Pulmonary artery endothelial cell (primary cell): ENCODE data around the gene BMPR1B. TPM values are rescaled to one million over a fixed set of nuclear protein-coding genes. Genes with fewer than 3 reads are reported as not detected.

Experiments
- DNase-seq: peaks from one replicate; pipeline ENCODE4 v3.0.0-alpha.2; 2011; ENCODE audit warnings: low read depth, low spot score
- total RNA-seq: library from RNA; depleted of rRNA; stranded (reverse); fragments of >200 nt; gene quantifications from 2 replicates; pipeline ENCODE4 v1.2.3, GENCODE V29; 2014

Gene BMPR1B
- total RNA-seq, 1 donor from 2014 or later, result 0.13 TPM

DNA sequence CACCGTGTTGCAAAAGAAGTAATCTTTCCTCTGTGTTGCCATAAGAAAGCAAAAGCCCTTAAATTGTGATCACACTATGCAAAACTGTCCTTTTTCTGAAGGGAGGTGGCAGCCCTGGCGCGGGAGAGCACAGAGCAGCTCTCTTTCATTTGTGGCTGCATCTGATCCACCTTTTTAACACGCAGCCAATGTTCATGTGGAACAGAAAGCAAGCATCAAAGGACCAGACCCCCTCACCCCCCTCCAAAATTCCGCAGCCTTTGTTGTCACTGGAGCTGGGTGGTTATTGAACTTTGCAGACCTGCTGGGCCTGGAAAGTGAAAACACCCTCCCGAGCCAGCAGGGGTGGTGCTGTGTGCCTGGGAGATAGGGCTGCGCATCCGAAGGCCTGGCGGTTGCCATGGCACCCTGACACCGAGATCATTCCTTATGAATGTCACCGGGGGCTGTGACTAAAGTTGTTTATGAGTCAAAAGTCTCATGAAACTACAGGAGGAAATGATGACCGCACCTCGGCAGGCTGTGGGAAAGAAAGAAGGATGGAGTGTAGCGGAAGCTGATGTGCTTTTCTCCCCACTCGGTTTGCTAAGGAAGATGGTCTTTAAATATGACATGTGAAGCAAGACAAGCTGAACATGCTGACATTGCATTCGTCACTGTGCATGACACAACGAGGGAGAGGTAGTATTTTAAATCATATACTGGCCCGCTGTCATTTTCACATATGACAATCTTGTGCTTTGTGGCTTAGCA lies 423.7 kb downstream of the BMPR1B start:
- no peak for DNase-seq

DNA sequence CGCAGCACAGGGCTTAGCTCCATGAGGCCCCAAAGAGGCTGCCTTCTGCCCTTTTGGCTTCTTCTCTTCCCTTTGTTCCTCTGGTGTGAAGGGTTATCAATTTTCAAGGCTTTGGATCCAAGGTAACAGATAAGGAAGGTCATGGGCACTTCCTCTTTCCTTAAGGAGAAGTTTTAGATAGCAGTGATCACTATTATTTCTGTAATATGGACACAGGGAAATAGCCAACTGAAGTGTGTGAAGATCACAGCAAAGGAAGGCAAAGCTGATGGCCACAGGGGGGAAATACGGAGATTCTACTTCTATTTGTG lies 424.2 kb downstream of the BMPR1B start:
- DNase-seq, result no peak

DNA sequence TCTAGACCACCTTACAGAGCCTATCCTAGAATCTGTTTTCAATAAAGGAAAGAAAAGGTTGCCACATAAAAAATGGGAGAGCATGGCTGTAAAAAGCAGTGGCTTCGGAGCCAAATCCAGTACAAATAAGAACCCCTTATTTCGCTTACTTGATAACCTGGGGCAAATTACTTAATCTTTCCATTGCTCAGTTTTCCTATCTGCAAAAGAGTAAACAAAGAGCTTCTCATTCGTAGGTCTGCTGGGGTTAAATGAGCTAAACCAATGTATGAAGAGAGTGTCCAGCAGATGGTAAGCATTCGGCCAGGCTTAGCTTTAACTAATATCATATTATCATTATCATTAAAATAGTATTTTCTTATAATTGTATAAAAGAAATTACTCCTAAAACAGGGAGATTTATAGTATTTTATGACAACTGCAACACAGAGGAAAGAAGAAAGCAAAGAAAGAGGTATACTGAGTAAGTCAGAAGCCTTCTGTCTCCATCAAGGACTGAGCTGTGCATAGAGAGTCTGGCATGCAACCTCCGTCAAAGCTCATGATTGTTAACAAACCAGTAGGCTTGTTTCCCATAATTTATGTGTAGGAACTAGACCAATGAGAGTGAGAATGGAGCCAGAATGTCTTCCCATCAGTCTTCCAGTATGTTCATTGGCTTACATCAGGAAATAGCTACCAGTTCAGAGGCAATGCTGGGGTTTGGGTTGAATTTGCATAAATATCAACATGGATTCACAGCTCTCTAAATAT lies 426.1 kb downstream of the BMPR1B start:
- no peak for DNase-seq

DNA sequence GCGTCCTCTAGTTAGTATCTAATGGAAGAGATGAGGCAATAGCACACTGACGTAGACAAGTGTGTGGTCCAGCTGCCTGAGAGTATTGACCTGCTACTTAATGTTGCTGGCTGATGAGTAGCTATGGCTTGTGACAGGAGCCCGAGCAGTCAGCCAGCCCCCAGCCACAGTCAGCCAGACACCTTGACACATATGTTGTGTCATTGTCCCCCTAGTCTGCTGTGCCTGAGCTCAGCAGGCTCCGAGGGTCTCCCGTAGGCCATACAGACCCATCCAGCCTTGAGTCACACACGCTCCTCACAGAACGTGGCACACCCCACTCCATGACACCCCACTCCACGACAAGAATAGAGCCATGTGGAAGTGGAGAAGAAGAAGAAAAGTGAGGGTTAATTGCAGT lies 428.9 kb downstream of the BMPR1B start:
- no peak for DNase-seq

DNA sequence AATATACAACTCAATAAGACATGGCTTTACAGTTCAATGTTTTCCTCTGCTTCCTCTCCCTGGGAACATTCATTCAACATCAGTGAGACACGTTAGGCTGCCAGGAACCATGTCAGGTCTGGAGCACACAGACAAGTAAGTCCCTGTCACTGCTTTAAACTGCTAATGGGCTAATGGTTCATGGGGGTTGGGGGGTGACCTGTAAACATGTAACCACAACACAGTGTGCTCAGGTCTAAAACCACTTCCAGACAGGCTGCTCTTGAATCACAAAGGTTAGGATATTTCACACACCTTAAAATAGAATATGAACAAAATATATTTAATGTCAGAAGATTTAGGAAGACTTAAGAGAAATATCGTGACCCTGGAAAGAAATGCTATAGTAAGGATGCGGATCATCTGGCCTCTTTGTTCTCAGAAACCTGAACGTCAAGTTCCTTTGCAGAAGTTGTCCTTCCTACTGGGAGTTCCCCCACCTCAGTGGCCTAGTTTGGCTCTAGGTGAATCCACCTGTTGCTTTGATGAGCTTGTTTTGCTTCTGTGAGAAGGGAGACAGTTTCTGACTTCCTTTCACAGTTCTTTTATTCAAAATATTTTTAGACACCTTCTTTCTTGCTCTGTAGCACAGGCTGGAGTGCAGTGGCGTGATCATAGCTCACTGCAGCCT lies 431.1 kb downstream of the BMPR1B start:
- no peak for DNase-seq

DNA sequence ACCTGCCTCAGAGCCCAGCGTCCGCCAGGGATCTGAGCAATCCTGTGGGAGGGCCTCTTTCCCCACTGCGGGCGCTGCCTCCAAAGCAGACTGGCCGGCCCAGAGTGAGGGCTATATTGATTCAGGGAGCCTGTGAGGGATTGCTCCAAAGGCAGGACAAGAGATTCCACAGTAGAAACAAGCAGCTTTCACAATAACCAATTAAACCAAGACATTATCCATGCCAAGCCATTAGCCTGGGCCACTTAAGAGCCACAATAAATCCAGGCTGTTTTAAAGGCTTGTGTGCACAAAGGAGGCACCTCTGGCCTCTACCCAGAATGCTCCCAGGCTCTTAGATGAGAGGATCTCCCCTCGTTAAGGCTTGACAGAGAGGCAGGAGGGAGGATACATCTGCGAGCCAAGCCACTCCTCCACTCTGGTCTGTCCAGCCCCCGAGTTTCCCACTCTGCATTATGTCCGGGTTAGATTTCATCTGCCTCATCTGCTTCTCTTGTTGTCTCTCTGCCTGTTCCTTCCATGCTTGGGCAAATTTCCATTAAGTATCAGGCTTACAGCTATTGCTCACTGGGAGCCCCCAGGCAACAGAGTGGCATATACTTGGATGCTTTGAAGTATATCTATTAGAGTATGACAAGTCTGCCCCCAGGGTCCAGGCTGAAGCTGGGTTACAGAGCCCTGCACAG lies 433.1 kb downstream of the BMPR1B start:
- no peak for DNase-seq

DNA sequence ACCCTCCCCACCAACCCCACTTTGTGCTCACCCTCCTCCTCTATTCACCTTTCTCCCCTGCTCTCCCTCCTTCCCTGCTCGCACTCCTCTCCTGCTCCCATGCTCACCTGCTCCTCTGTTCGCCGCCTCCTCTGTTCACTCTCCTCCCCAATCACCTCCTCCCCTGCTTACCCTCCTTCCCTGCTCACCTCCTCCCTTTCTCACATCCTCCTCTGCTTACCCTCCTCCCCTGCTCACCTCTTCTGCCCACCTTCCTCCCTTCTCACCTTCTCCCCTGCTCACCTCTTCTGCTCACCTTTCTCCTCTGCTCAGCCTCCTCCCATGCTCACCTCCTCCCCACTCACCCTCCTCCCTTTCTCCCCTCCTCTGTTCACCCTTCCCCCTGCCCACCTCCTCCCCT lies 433.8 kb downstream of the BMPR1B start:
- no peak for DNase-seq

DNA sequence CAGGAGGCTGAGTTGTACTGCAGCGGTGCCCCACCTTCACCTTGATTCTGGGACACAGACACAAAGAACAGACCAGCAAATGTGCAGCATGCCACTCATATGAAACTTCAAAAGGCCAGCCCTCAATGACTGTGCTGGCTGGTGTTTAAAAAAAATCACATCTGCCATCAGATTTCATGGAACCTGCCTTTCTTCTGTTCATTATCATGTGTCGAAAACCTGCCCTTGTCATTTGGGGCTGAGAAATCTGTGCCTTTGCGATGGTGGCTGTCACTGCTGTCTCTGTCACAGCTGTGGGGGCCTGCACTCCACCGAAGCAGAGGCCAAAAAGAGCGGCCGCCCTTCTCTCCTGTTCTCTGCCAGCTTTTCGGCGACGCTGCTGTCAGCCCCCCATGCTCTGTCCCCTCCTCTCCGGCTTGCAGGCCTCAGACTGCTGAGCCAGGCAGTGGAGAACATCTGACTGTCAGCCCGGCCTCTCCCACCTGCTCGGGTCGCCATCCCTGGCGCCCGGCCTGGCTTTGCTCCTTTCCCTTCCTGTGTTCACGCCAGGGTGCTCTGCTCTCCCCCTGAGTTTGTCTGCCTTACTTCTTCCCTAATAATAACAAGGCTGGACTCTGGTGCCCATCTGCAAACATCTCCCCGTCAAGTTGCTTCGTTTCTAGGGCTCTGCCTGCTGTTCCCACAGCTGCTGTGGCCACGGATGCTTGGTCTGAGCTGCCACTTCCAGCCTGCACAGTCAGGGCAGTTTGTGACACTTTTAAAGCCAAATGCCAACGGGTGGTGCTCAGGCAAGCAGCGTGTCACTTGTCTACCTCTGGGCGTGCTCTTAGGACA lies 435.9 kb downstream of the BMPR1B start:
- DNase-seq, result no peak

DNA sequence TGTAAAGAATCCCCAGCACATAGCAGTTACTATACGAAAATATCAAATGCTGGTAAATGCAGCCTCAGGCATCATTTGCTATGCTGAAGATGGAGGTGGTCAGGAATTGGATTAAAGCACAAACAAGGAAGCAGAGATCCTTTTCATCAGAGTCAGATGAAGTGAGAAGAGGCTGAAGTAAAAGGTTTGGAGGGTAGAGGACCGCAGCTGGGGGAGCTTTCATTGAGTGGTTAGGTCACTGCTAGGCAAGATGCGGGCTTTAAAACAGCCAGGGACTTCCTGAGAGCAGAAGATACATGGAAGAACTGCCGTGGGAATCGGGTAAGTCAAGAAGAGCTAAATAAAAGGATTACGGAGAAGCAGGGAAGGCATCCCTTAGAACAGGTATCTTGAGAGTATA lies 439.6 kb downstream of the BMPR1B start:
- DNase-seq, result no peak

DNA sequence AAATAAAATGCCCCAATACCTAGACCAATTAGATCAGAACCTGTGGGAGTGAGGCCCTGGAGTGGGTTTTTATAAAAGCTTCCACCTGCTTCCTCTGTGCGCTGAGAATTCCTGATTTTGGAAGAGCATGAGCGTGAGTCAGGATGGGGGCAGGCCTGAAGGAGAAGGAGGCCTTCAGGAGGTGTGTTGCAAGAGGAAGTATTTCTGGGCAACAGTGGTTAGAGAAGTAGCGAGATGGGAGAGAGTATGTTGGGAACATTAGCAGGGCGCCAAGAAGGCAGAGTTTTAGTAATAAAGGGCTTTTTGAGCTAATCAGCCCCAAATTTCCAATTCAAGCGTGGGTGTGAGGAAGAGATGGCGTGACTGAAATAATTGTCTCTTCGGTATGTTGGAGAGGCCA lies 441.2 kb downstream of the BMPR1B start:
- no peak for DNase-seq

DNA sequence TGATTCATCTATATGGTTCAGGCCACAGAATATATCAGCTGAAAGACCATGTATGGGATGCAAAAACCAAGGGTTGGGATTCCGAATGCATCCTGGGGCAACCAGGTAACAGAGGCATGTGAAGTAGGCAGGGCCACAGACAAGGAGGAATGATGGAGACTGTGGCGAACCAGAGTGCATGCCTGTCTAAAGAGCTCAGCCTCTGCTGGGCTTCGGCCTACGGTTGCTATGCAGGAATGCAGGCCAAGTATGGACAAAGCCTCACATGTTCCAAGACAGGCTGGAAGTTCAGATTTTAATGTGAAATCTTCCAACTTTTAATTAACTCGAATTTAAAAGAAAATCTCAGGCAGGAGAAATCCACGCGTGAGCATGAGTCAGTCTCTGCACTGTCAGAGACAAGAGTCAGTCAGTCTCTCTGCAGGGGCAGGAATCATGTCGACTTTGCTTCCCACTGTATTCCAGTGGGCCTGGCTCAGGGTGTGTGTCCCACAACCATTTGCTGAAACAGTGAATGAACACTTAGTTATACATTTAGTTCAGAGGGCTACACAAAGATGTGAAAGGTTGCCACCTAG lies 446.6 kb downstream of the BMPR1B start:
- no peak for DNase-seq

DNA sequence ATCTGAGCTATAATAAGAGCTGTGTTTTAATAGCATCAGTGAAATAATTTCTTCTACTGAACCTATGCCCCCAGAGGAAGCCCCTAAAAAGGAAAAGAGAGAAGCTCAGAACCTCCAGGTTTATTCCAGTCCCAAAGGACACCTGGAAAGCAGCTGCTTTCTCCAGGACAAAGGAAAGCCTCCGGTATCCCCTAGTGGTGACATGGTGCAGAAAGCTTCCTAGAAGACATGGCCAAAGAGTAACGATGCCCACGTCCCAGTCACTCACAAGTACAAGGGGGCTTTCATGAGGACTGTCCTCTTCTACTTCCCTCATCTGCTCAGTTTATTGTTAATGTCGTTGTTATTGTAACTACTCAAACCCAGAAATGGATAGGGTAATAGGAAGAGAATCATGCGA lies 447.1 kb downstream of the BMPR1B start:
- DNase-seq, result no peak
